ENCODE results near the gene CSMD2.

Gene CSMD2

GRCh38 chr1:34007760-34008159 lies 157.3 kb downstream of the CSMD2 start:
- no peak for TF ChIP-seq CTCF (IDR thresholded peaks at IDR 0.05; ENCODE audit: insufficient read depth, missing control alignments)
- DNase-seq (ENCODE audit: insufficient read length, low spot score) = no peak
- no peak for FAIRE-seq

- no peak for FAIRE-seq
- TF ChIP-seq CTCF (IDR thresholded peaks at IDR 0.05; ENCODE audit: insufficient read depth, missing control alignments) = no peak
- DNase-seq (ENCODE audit: insufficient read length, low spot score) = no peak
Observed at GRCh38 chr1:34005309-34005708, 159.7 kb downstream of the CSMD2 start.

GRCh38 chr1:34002810-34003209 lies 162.2 kb downstream of the CSMD2 start:
- FAIRE-seq (no peak), DNase-seq (ENCODE audit: insufficient read length, low spot score) (no peak)
- TF ChIP-seq CTCF (IDR thresholded peaks at IDR 0.05; ENCODE audit: insufficient read depth, missing control alignments) = no peak

GRCh38 chr1:33997127-33998036 lies 167.6 kb downstream of the CSMD2 start:
- no peak for TF ChIP-seq CTCF (IDR thresholded peaks at IDR 0.05; ENCODE audit: insufficient read depth, missing control alignments)
- DNase-seq (ENCODE audit: insufficient read length, low spot score) = no peak
- FAIRE-seq = no peak

- DNase-seq (ENCODE audit: insufficient read length, low spot score) (no peak), FAIRE-seq (no peak)
- no peak for TF ChIP-seq CTCF (IDR thresholded peaks at IDR 0.05; ENCODE audit: insufficient read depth, missing control alignments)
Observed at GRCh38 chr1:33996281-33996680, 168.7 kb downstream of the CSMD2 start.

GRCh38 chr1:33993301-33993700 lies 171.7 kb downstream of the CSMD2 start:
- DNase-seq (ENCODE audit: insufficient read length, low spot score) (no peak), FAIRE-seq (no peak)
- no peak for TF ChIP-seq CTCF (IDR thresholded peaks at IDR 0.05; ENCODE audit: insufficient read depth, missing control alignments)

GRCh38 chr1:33990281-33990680 lies 174.7 kb downstream of the CSMD2 start:
- no peak for TF ChIP-seq CTCF (IDR thresholded peaks at IDR 0.05; ENCODE audit: insufficient read depth, missing control alignments)
- DNase-seq (ENCODE audit: insufficient read length, low spot score) (no peak), FAIRE-seq (no peak)
